SKM-1 treated with dmso at 0.1 percent for 144 hours (cell line): ENCODE measurements around the gene PRKG2.

Experiments used
- DNase-seq: peaks from one replicate; lab custom pipeline; 2025; ENCODE audit not compliant: unreplicated experiment; lab: John Stamatoyannopoulos, UW

Gene PRKG2

GRCh38 chr4:81102107-81102506 lies 112.9 kb downstream of the PRKG2 start:
- no peak for DNase-seq

- no peak for DNase-seq
Observed at GRCh38 chr4:81096566-81096965, 118.5 kb downstream of the PRKG2 start.

GRCh38 chr4:81095389-81095788 lies 119.6 kb downstream of the PRKG2 start:
- no peak for DNase-seq

- no peak for DNase-seq
Observed at GRCh38 chr4:81093720-81094401, 121.2 kb downstream of the PRKG2 start.

GRCh38 chr4:81085979-81086378 lies 129.0 kb downstream of the PRKG2 start:
- no peak for DNase-seq

- DNase-seq = no peak
Observed at GRCh38 chr4:81085291-81085690, 129.7 kb downstream of the PRKG2 start.

- DNase-seq = no peak
Observed at GRCh38 chr4:81084634-81085033, 130.4 kb downstream of the PRKG2 start.

- no peak for DNase-seq
Observed at GRCh38 chr4:81084029-81084428, 131.0 kb downstream of the PRKG2 start.

GRCh38 chr4:81081156-81081555 lies 133.9 kb downstream of the PRKG2 start:
- DNase-seq = no peak

- no peak for DNase-seq
Observed at GRCh38 chr4:81071013-81071412, 144.0 kb downstream of the PRKG2 start.

- DNase-seq = peak; percentile 77
Observed at GRCh38 chr4:81069706-81070331, 145.2 kb downstream of the PRKG2 start.

- DNase-seq = no peak
Observed at GRCh38 chr4:81065446-81065845, 149.6 kb downstream of the PRKG2 start.

- DNase-seq = no peak
Observed at GRCh38 chr4:81062001-81062400, 153.0 kb downstream of the PRKG2 start.

GRCh38 chr4:81061344-81061730 lies 153.7 kb downstream of the PRKG2 start:
- DNase-seq = no peak

GRCh38 chr4:81060587-81061343 lies 154.3 kb downstream of the PRKG2 start:
- DNase-seq = peak; percentile 11

GRCh38 chr4:81058621-81059020 lies 156.4 kb downstream of the PRKG2 start:
- DNase-seq = no peak

GRCh38 chr4:81052119-81053068 lies 162.6 kb downstream of the PRKG2 start:
- peak; percentile 29 for DNase-seq

GRCh38 chr4:81049907-81050306 lies 165.1 kb downstream of the PRKG2 start:
- no peak for DNase-seq

- no peak for DNase-seq
Observed at GRCh38 chr4:81049330-81049729, 165.7 kb downstream of the PRKG2 start.

- no peak for DNase-seq
Observed at GRCh38 chr4:81042578-81043365, 172.2 kb downstream of the PRKG2 start.
